Measurements from ENCODE around the gene SRGAP2B. TPM values are rescaled to one million over a fixed set of nuclear protein-coding genes. Genes with fewer than 3 reads are reported as not detected.
"Not testable (repeated sequence)": the region's sequence is repeated elsewhere in the genome, so short reads cannot be mapped to it uniquely, and the experiment has no call there.

Gene SRGAP2B
- total and polyA plus RNA-seq, 2 of the 8 experiments (the other 6 are each of a cell fraction or from before 2014, with no cell fraction given): 4.9 to 39.5 TPM

DNA sequence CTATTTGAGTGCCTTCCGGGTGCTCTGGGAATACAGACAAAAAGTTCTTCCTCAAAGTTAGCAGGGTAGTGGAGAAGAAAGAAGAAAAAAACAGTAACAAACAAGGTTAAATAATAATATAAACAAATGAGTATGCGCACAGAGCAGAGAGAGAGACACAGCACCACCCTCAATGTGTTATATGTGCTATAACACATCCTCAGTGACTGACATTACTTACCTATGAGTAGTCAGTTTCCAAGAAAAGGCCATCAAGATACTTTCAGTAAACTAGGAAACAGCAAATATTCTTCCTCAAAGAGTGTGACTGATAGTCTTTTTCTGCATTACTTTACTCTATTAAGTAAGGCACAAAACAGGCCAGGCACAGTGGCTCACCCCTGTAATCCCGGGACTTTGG is 93.7 kb downstream of the SRGAP2B start:
- H2BK120ac ChIP-seq (replicated peaks; ENCODE audit: low read depth, low read length); H3K4me3 ChIP-seq (ENCODE audit: extremely low read depth in 1 of 4, insufficient read depth in 2 of 4, low read depth in 3 of 4, low read length in 4 of 4); H3K9me3 ChIP-seq (ENCODE audit: insufficient read depth in 2 of 2, low read depth in 1 of 2, low read length in 1 of 2); H2AFZ ChIP-seq (ENCODE audit: low read length); H3K27ac ChIP-seq (ENCODE audit: low read depth, low read length); H2BK20ac ChIP-seq (ENCODE audit: low read length); H3K9ac ChIP-seq (replicated peaks in 1 of 4; ENCODE audit: extremely low read depth in 1 of 4, low read depth in 3 of 4, low read length in 3 of 4); POLR2A ChIA-PET (ENCODE audit: partially characterized antibody); H3K23me2 ChIP-seq (ENCODE audit: low read depth, low read length); H4K5ac ChIP-seq (ENCODE audit: insufficient read length, low read depth, low read length); H3K18ac ChIP-seq (ENCODE audit: extremely low read depth, low read length); H4K91ac ChIP-seq (replicated peaks; ENCODE audit: insufficient read length, low read length); CTCF ChIA-PET (ENCODE audit: partially characterized antibody); H4K8ac ChIP-seq (ENCODE audit: extremely low read depth, insufficient read depth, low read length); H3K4me2 ChIP-seq (ENCODE audit: insufficient read depth in 1 of 2, low read depth in 2 of 2, low read length in 2 of 2); H4K20me1 ChIP-seq (replicated peaks in 1 of 2; ENCODE audit: control insufficient read depth in 1 of 2, insufficient read depth in 2 of 2, low read length in 2 of 2); H3K14ac ChIP-seq (ENCODE audit: insufficient read length); H3K4me1 ChIP-seq (replicated peaks in 1 of 4; ENCODE audit: control insufficient read depth in 3 of 4, insufficient read depth in 4 of 4, low read length in 3 of 4); H3K79me1 ChIP-seq (ENCODE audit: low read depth, low read length); H2BK5ac ChIP-seq (ENCODE audit: low read depth, low read length); H2BK15ac ChIP-seq (ENCODE audit: low read length); H3K27me3 ChIP-seq (replicated peaks in 1 of 4; ENCODE audit: control insufficient read depth in 3 of 4, extremely low read depth in 1 of 4, insufficient read depth in 3 of 4, low read length in 3 of 4); H3K79me2 ChIP-seq (ENCODE audit: control insufficient read depth in 1 of 2, insufficient read depth in 2 of 2, low read length in 2 of 2); H2AK5ac ChIP-seq (ENCODE audit: low read depth, low read length); H3K56ac ChIP-seq (replicated peaks; ENCODE audit: insufficient read length, low read depth, low read length); H3K23ac ChIP-seq (ENCODE audit: insufficient read length); H3K4ac ChIP-seq (replicated peaks; ENCODE audit: insufficient read length, low read depth, low read length); H2BK12ac ChIP-seq (ENCODE audit: low read depth, low read length); H3K36me3 ChIP-seq (ENCODE audit: control insufficient read depth in 2 of 4, insufficient read depth in 4 of 4, low read length in 3 of 4); FAIRE-seq; DNase-seq (ENCODE audit: low read depth in 1 of 2, low spot score in 2 of 2): not testable (repeated sequence)
- 100% methylated on average over 1 of the region's 3 CpGs; no CpG with 5 or more reads in 1 of the 2 experiments for WGBS, 2 experiments (ENCODE audit: extremely low coverage in 1 of 2, insufficient coverage in 1 of 2, insufficient read length in 1 of 2, insufficient replicate concordance in 2 of 2, low coverage in 1 of 2, low lambda C conversion rate in 2 of 2, missing lambda C conversion rate in 1 of 2)

DNA sequence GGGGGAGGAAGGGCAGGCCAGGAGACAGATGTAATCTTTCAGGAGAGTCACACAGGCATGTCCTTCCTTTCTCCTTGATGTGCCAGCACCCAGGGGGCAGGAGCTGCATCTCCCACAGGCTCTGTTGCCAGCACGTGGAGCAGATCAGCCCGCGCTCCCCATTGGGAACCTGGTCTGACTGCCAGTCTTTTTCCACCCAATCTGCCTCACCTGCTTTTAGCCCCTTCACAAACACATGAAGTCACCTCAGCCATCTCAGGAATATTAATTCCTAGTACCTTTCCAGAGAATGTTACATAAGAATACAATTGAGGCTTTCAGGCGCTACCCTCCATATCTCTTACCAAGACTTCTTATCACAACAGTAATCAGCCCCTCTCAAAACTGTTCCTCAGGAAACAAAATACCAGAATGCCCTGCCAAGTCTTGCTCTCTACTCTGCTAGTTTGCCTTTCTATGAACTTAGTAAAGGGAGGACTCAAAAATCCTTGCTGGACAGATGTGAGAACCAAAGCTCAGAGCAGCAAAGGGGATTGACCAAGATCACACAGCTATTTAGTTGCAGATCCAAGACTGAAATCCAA is 94.3 kb downstream of the SRGAP2B start:
- H2BK20ac ChIP-seq (ENCODE audit: low read length); H3K23me2 ChIP-seq (ENCODE audit: low read depth, low read length); H4K8ac ChIP-seq (ENCODE audit: extremely low read depth, insufficient read depth, low read length); H3K18ac ChIP-seq (ENCODE audit: extremely low read depth, low read length); H2AFZ ChIP-seq (ENCODE audit: low read length); H3K4me3 ChIP-seq (ENCODE audit: extremely low read depth in 1 of 4, insufficient read depth in 2 of 4, low read depth in 3 of 4, low read length in 4 of 4); H2BK15ac ChIP-seq (ENCODE audit: low read length); H4K5ac ChIP-seq (ENCODE audit: insufficient read length, low read depth, low read length); H3K4me1 ChIP-seq (replicated peaks in 1 of 4; ENCODE audit: control insufficient read depth in 3 of 4, insufficient read depth in 4 of 4, low read length in 3 of 4); CTCF ChIA-PET (ENCODE audit: partially characterized antibody); DNase-seq (ENCODE audit: low read depth in 1 of 2, low spot score in 2 of 2); H2BK120ac ChIP-seq (replicated peaks; ENCODE audit: low read depth, low read length); H3K79me2 ChIP-seq (ENCODE audit: control insufficient read depth in 1 of 2, insufficient read depth in 2 of 2, low read length in 2 of 2); H4K20me1 ChIP-seq (replicated peaks in 1 of 2; ENCODE audit: control insufficient read depth in 1 of 2, insufficient read depth in 2 of 2, low read length in 2 of 2); POLR2A ChIA-PET (ENCODE audit: partially characterized antibody); H3K14ac ChIP-seq (ENCODE audit: insufficient read length); H2BK5ac ChIP-seq (ENCODE audit: low read depth, low read length); H3K36me3 ChIP-seq (ENCODE audit: control insufficient read depth in 2 of 4, insufficient read depth in 4 of 4, low read length in 3 of 4); FAIRE-seq; H2AK5ac ChIP-seq (ENCODE audit: low read depth, low read length); H3K4me2 ChIP-seq (ENCODE audit: insufficient read depth in 1 of 2, low read depth in 2 of 2, low read length in 2 of 2); H3K27me3 ChIP-seq (replicated peaks in 1 of 4; ENCODE audit: control insufficient read depth in 3 of 4, extremely low read depth in 1 of 4, insufficient read depth in 3 of 4, low read length in 3 of 4); H3K56ac ChIP-seq (replicated peaks; ENCODE audit: insufficient read length, low read depth, low read length); H3K23ac ChIP-seq (ENCODE audit: insufficient read length); H3K79me1 ChIP-seq (ENCODE audit: low read depth, low read length); H2BK12ac ChIP-seq (ENCODE audit: low read depth, low read length); H4K91ac ChIP-seq (replicated peaks; ENCODE audit: insufficient read length, low read length); H3K27ac ChIP-seq (ENCODE audit: low read depth, low read length); H3K4ac ChIP-seq (replicated peaks; ENCODE audit: insufficient read length, low read depth, low read length); H3K9me3 ChIP-seq (ENCODE audit: insufficient read depth in 2 of 2, low read depth in 1 of 2, low read length in 1 of 2); H3K9ac ChIP-seq (replicated peaks in 1 of 4; ENCODE audit: extremely low read depth in 1 of 4, low read depth in 3 of 4, low read length in 3 of 4): not testable (repeated sequence)
- no CpG with 5 or more reads among the region's 4 CpGs for WGBS, 2 experiments (ENCODE audit: extremely low coverage in 1 of 2, insufficient coverage in 1 of 2, insufficient read length in 1 of 2, insufficient replicate concordance in 2 of 2, low coverage in 1 of 2, low lambda C conversion rate in 2 of 2, missing lambda C conversion rate in 1 of 2)
